ENCODE results near the gene ADCYAP1R1. TPM values are rescaled to one million over a fixed set of nuclear protein-coding genes. Genes with fewer than 3 reads are reported as not detected.

Gene ADCYAP1R1
- total RNA-seq, 3 donors from 2014 or later (not counting 1 experiment from before 2014, with no cell fraction given) = not detected

- Mint-ChIP-seq H3K4me3 (no peak overlapping the region), H3K9me3 (no peaks in the 10 kb centered on the region)
These were observed 77.0 kb downstream of the ADCYAP1R1 start for GRCh38 chr7:31129067-31129466.

GRCh38 chr7:31133497-31133896 lies 81.4 kb downstream of the ADCYAP1R1 start:
- ATAC-seq (no peak), DNase-seq (no peak)
- H3K9me3 Mint-ChIP-seq = no peaks in the 10 kb centered on the region
- Histone ChIP-seq H3K9me3 (ENCODE audit: control insufficient read depth, insufficient read depth, low read length) (no peaks in the 10 kb centered on the region), H3K27ac (ENCODE audit: low read length) (no peak overlapping the region), H3K36me3 (ENCODE audit: control insufficient read depth, insufficient read depth, low read length) (no peaks in the 10 kb centered on the region), H3K4me1 (ENCODE audit: control insufficient read depth, insufficient read depth, low read length) (no peaks in the 10 kb centered on the region), H3K27me3 (ENCODE audit: control insufficient read depth, insufficient read depth, low read length) (no peaks in the 10 kb centered on the region), H3K4me3 (ENCODE audit: low read length) (no peak overlapping the region)
- intact Hi-C loops (cut with micrococcal nuclease) = loop anchor here (10.0 kb wide), 1 partner anchor 1211 kb away; no protein-coding TSS in a partner anchor
- H3K4me1 Mint-ChIP-seq = peaks cover 4 to 5% of the 10 kb centered on the region in 2 donors
- no peak for TF ChIP-seq CTCF (IDR thresholded peaks at IDR 0.05)
- no peak overlapping the region for H3K4me3 Mint-ChIP-seq
- peaks cover 6 to 8% of the 10 kb centered on the region in 2 donors for H3K27me3 Mint-ChIP-seq (ENCODE audit: low read depth in 2 of 2)
- H3K27ac Mint-ChIP-seq = no peak overlapping the region
- WGBS (ENCODE audit: insufficient coverage) = 89% methylated on average over 3 of the region's 3 CpGs
- no peaks in the 10 kb centered on the region for H3K36me3 Mint-ChIP-seq

More at GRCh38 chr7:31129067-31129466, 77.0 kb downstream of the ADCYAP1R1 start:
- Histone ChIP-seq H3K4me1 (ENCODE audit: control insufficient read depth, insufficient read depth, low read length) (no peaks in the 10 kb centered on the region), H3K4me3 (ENCODE audit: low read length) (no peak overlapping the region), H3K36me3 (ENCODE audit: control insufficient read depth, insufficient read depth, low read length) (no peaks in the 10 kb centered on the region), H3K27me3 (ENCODE audit: control insufficient read depth, insufficient read depth, low read length) (no peaks in the 10 kb centered on the region), H3K27ac (ENCODE audit: low read length) (no peak overlapping the region), H3K9me3 (ENCODE audit: control insufficient read depth, insufficient read depth, low read length) (no peaks in the 10 kb centered on the region)
- TF ChIP-seq CTCF (IDR thresholded peaks at IDR 0.05) = no peak
- ATAC-seq = no peak
- no peaks in the 10 kb centered on the region for H3K36me3 Mint-ChIP-seq
- peaks cover under 1 to 2% of the 10 kb centered on the region in 2 donors for H3K27me3 Mint-ChIP-seq (ENCODE audit: low read depth in 2 of 2)
- DNase-seq = no peak
- no peaks in the 10 kb centered on the region for H3K4me1 Mint-ChIP-seq
- H3K27ac Mint-ChIP-seq = no peak overlapping the region
- intact Hi-C loops (cut with micrococcal nuclease) = no loop called here
- WGBS (ENCODE audit: insufficient coverage) = 79% methylated on average over 3 of the region's 3 CpGs

- no peak overlapping the region for H3K4me3 Mint-ChIP-seq
- Histone ChIP-seq H3K36me3 (ENCODE audit: control insufficient read depth, insufficient read depth, low read length) (no peaks in the 10 kb centered on the region), H3K4me3 (ENCODE audit: low read length) (no peak overlapping the region), H3K27ac (ENCODE audit: low read length) (no peak overlapping the region), H3K27me3 (ENCODE audit: control insufficient read depth, insufficient read depth, low read length) (no peaks in the 10 kb centered on the region), H3K9me3 (ENCODE audit: control insufficient read depth, insufficient read depth, low read length) (no peaks in the 10 kb centered on the region), H3K4me1 (ENCODE audit: control insufficient read depth, insufficient read depth, low read length) (no peaks in the 10 kb centered on the region)
- peak; percentile 63 for TF ChIP-seq CTCF (IDR thresholded peaks at IDR 0.05)
- intact Hi-C loops (cut with micrococcal nuclease) = loop anchor here (10.0 kb wide), 1 partner anchor 1210 kb away; no protein-coding TSS in a partner anchor
- peak in 1 of 2 donors; percentile 68 for DNase-seq
- 48% methylated on average over 31 of the region's 31 CpGs for WGBS (ENCODE audit: insufficient coverage)
- H3K36me3 Mint-ChIP-seq = no peaks in the 10 kb centered on the region
- peaks cover 3 to 8% of the 10 kb centered on the region in 2 donors for H3K27me3 Mint-ChIP-seq (ENCODE audit: low read depth in 2 of 2)
- peak in 2 of 3 donors; percentile 58 to 70 for ATAC-seq
- no peak overlapping the region for H3K27ac Mint-ChIP-seq
- H3K4me1 Mint-ChIP-seq = peaks cover 4 to 5% of the 10 kb centered on the region in 2 donors
- H3K9me3 Mint-ChIP-seq = no peaks in the 10 kb centered on the region
These were observed 82.4 kb downstream of the ADCYAP1R1 start for GRCh38 chr7:31134246-31135188.

Measured in natural killer cell (primary cell).